ENCODE measurements around the gene CASS4.

DNA sequence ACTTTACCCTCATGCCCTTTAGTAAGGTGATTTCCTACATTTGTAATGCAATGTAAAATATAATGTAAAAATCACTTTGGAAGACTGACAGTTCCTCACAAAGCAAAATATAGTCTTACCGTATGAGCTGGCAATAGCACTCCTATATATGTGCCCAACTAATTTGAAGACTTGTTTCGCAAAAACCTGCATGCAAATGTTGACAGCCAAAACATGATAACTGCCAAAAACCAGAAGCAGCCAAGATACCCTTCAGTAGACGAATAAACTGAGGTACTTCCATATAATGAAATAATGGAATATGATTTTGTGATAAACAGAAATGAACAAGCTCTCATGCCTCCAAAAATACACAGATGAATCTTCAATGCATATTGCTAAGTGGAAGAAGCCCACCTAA lies 33.7 kb upstream of the CASS4 start:
- no peak for TF ChIP-seq JUN (CRISPR knock-in tag; IDR thresholded peaks at IDR 0.05)
- TF ChIP-seq FOXJ3 (CRISPR knock-in tag; IDR thresholded peaks at IDR 0.05; ENCODE audit: borderline replicate concordance), result no peak
- TF ChIP-seq NR3C1 (CRISPR knock-in tag; conservative IDR thresholded peaks at IDR 0.05; ENCODE audit: low read depth), result no peak
- TF ChIP-seq, protein P1, sequence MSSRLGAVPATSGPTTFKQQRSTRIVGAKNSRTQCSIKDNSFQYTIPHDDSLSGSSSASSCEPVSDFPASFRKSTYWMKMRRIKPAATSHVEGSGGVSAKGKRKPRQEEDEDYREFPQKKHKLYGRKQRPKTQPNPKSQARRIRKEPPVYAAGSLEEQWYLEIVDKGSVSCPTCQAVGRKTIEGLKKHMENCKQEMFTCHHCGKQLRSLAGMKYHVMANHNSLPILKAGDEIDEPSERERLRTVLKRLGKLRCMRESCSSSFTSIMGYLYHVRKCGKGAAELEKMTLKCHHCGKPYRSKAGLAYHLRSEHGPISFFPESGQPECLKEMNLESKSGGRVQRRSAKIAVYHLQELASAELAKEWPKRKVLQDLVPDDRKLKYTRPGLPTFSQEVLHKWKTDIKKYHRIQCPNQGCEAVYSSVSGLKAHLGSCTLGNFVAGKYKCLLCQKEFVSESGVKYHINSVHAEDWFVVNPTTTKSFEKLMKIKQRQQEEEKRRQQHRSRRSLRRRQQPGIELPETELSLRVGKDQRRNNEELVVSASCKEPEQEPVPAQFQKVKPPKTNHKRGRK (CRISPR knock-in tag; IDR thresholded peaks at IDR 0.05; ENCODE audit: borderline replicate concordance), result no peak
- TF ChIP-seq CTCF (IDR thresholded peaks at IDR 0.05), result no peak
- TF ChIP-seq, protein P2, sequence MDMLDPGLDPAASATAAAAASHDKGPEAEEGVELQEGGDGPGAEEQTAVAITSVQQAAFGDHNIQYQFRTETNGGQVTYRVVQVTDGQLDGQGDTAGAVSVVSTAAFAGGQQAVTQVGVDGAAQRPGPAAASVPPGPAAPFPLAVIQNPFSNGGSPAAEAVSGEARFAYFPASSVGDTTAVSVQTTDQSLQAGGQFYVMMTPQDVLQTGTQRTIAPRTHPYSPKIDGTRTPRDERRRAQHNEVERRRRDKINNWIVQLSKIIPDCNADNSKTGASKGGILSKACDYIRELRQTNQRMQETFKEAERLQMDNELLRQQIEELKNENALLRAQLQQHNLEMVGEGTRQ (CRISPR knock-in tag; IDR thresholded peaks at IDR 0.05), result no peak
